Natural killer cell (primary cell): ENCODE measurements around the gene KRT2. TPM values are rescaled to one million over a fixed set of nuclear protein-coding genes. Genes with fewer than 3 reads are reported as not detected.

Source experiments
- ATAC-seq, 3 donors: fragments of 150-1000 bp in 2 of 3; fragments of 200-7000 bp in 1 of 3; cut with Tn5 transposase; 1 replicate in 1 of 3; 2 replicates in 2 of 3; pipeline ENCODE4 v1.10.0; 2021; ENCODE audit warnings: mild to moderate bottlenecking in 2 of 3, moderate library complexity in 2 of 3
- DNase-seq, 2 donors: peaks; one replicate each; pipeline versions ENCODE4 v3.0.0 to v3.0.0-alpha.2; 2013 to 2021; ENCODE audit warnings: mixed read lengths in 1 of 2
- H3K27ac ChIP-seq: one replicate; pipeline ENCODE4 v1.5.1; 2013; ENCODE audit warnings: mild to moderate bottlenecking, low read length
- H3K27me3 ChIP-seq: one replicate; pipeline ENCODE4 v1.6.1; 2013; ENCODE audit warnings: low read length; ENCODE audit not compliant: control insufficient read depth, insufficient read depth
- H3K36me3 ChIP-seq: one replicate; pipeline ENCODE4 v1.6.1; 2013; ENCODE audit warnings: low read length; ENCODE audit not compliant: control insufficient read depth, insufficient read depth
- H3K4me1 ChIP-seq: one replicate; pipeline ENCODE4 v1.6.1; 2013; ENCODE audit warnings: low read length; ENCODE audit not compliant: control insufficient read depth, insufficient read depth
- H3K4me3 ChIP-seq: one replicate; pipeline ENCODE4 v1.5.1; 2013; ENCODE audit warnings: low read length
- H3K9me3 ChIP-seq: one replicate; pipeline ENCODE4 v1.6.1; 2013; ENCODE audit warnings: low read length; ENCODE audit not compliant: control insufficient read depth, insufficient read depth
- H3K27ac Mint-ChIP-seq, 2 donors: one replicate each; pipeline ENCODE4 v1.8.0; 2022; ENCODE audit warnings: mild to moderate bottlenecking in 2 of 2, mixed read lengths in 2 of 2, moderate library complexity in 1 of 2
- H3K27me3 Mint-ChIP-seq, 2 donors: one replicate each; pipeline ENCODE4 v1.8.0; 2022; ENCODE audit warnings: low read depth in 2 of 2, mixed read lengths in 2 of 2
- H3K36me3 Mint-ChIP-seq: one replicate; pipeline ENCODE4 v1.8.0; 2022; ENCODE audit warnings: mixed read lengths
- H3K4me1 Mint-ChIP-seq, 2 donors: one replicate each; pipeline ENCODE4 v1.8.0; 2022; ENCODE audit warnings: mixed read lengths in 2 of 2
- H3K4me3 Mint-ChIP-seq: one replicate; pipeline ENCODE4 v1.8.0; 2022; ENCODE audit warnings: mild to moderate bottlenecking, moderate library complexity, mixed read lengths
- H3K9me3 Mint-ChIP-seq, 2 donors: one replicate each; pipeline ENCODE4 v1.8.0; 2022; ENCODE audit warnings: mixed read lengths in 2 of 2
- WGBS: methylation state at CpG from one replicate; pipeline ENCODE4 v1.1.7; 2013; ENCODE audit warnings: missing lambda C conversion rate; ENCODE audit not compliant: insufficient coverage; 5-methylcytosine and 5-hydroxymethylcytosine counted together
- intact Hi-C: fragments of 100-400 bp; cut with micrococcal nuclease; formaldehyde crosslinking; loops from one replicate; pipeline ENCODE4 v1.14.2; 2022
- total RNA-seq, 4 donors: library from RNA; stranded (reverse); fragments of 120-200 nt in 1 of 4; gene quantifications; one replicate each; pipeline versions ENCODE4 v1.2.3 to v1.2.4, GENCODE V29; 2013 to 2022
- TF ChIP-seq, protein P1 (sequence below): fragments of 200-600 bp; IDR thresholded peaks from one replicate; pipeline ENCODE4 v1.8.0; 2022; ENCODE audit warnings: antibody characterized with exemption

The KRT2 gene
- total RNA-seq, 3 donors from 2014 or later (not counting 1 experiment from before 2014, with no cell fraction given) = 0.63 to 1.4 (median 0.66) TPM

- ATAC-seq (peak; percentile 67 to 89 (median 79)), DNase-seq (peak in 1 of 2 donors; percentile 41)
- Histone ChIP-seq H3K4me3 (no peak overlapping the region), H3K4me1 (peaks cover 28% of the 10 kb centered on the region), H3K27ac (no peak overlapping the region), H3K36me3 (no peaks in the 10 kb centered on the region), H3K9me3 (no peaks in the 10 kb centered on the region), H3K27me3 (no peaks in the 10 kb centered on the region)
- Mint-ChIP-seq H3K9me3 (no peaks in the 10 kb centered on the region), H3K36me3 (no peaks in the 10 kb centered on the region), H3K27me3 (no peaks in the 10 kb centered on the region), H3K4me3 (peak overlapping the region; percentile 61), H3K27ac (peak overlapping the region; percentile 76 to 79), H3K4me1 (peaks cover 58 to 61% of the 10 kb centered on the region in 2 donors)
- TF ChIP-seq, protein P1, sequence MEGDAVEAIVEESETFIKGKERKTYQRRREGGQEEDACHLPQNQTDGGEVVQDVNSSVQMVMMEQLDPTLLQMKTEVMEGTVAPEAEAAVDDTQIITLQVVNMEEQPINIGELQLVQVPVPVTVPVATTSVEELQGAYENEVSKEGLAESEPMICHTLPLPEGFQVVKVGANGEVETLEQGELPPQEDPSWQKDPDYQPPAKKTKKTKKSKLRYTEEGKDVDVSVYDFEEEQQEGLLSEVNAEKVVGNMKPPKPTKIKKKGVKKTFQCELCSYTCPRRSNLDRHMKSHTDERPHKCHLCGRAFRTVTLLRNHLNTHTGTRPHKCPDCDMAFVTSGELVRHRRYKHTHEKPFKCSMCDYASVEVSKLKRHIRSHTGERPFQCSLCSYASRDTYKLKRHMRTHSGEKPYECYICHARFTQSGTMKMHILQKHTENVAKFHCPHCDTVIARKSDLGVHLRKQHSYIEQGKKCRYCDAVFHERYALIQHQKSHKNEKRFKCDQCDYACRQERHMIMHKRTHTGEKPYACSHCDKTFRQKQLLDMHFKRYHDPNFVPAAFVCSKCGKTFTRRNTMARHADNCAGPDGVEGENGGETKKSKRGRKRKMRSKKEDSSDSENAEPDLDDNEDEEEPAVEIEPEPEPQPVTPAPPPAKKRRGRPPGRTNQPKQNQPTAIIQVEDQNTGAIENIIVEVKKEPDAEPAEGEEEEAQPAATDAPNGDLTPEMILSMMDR = no peak
- WGBS = 30% methylated on average over 6 of the region's 6 CpGs
- intact Hi-C loops = loop anchor here (1.0 kb wide), 2 partner anchors 9 to 69 kb away; no protein-coding TSS in a partner anchor
These were observed 15.8 kb downstream of the KRT2 start for GRCh38 chr12:52636189-52636588.

- Histone ChIP-seq H3K9me3 (no peaks in the 10 kb centered on the region), H3K36me3 (no peaks in the 10 kb centered on the region), H3K4me1 (peaks cover 45% of the 10 kb centered on the region), H3K4me3 (no peak overlapping the region), H3K27me3 (no peaks in the 10 kb centered on the region), H3K27ac (no peak overlapping the region)
- WGBS = 69% methylated on average over 7 of the region's 7 CpGs
- Mint-ChIP-seq H3K27me3 (no peaks in the 10 kb centered on the region), H3K4me3 (no peak overlapping the region), H3K9me3 (no peaks in the 10 kb centered on the region), H3K4me1 (peaks cover 74% of the 10 kb centered on the region in 2 donors), H3K36me3 (no peaks in the 10 kb centered on the region), H3K27ac (peak overlapping the region; percentile 18 to 67)
- intact Hi-C loops = loop anchor here (5.0 kb wide), 1 partner anchor 47 kb away; no protein-coding TSS in a partner anchor
- DNase-seq = no peak
- ATAC-seq = no peak
- TF ChIP-seq, protein P1 = no peak
These were observed 17.6 kb downstream of the KRT2 start for GRCh38 chr12:52634266-52635056.

- no peak overlapping the region for H3K27ac ChIP-seq
- H3K36me3 Mint-ChIP-seq = no peaks in the 10 kb centered on the region
- H3K27me3 ChIP-seq = no peaks in the 10 kb centered on the region
- peaks cover 45% of the 10 kb centered on the region for H3K4me1 ChIP-seq
- intact Hi-C loops = loop anchor here (5.0 kb wide), 1 partner anchor 46 kb away; no protein-coding TSS in a partner anchor
- DNase-seq (peak in 1 of 2 donors; percentile 52), ATAC-seq (no peak)
- no peak overlapping the region for H3K27ac Mint-ChIP-seq
- WGBS = 4% methylated on average over 4 of the region's 4 CpGs
- H3K9me3 ChIP-seq = no peaks in the 10 kb centered on the region
- H3K4me1 Mint-ChIP-seq = peaks cover 82 to 84% of the 10 kb centered on the region in 2 donors
- H3K36me3 ChIP-seq = no peaks in the 10 kb centered on the region
- no peaks in the 10 kb centered on the region for H3K27me3 Mint-ChIP-seq
- no peak overlapping the region for H3K4me3 ChIP-seq
- H3K9me3 Mint-ChIP-seq = no peaks in the 10 kb centered on the region
- TF ChIP-seq, protein P1 = no peak
- H3K4me3 Mint-ChIP-seq = no peak overlapping the region
These were observed 18.6 kb downstream of the KRT2 start for GRCh38 chr12:52633383-52633782.
